Measurements from ENCODE around the gene TMPRSS11A.
A peak's percentile ranks its signal among the peaks of the same experiment; 100 is the strongest.

TMPRSS11A gene, protein sequence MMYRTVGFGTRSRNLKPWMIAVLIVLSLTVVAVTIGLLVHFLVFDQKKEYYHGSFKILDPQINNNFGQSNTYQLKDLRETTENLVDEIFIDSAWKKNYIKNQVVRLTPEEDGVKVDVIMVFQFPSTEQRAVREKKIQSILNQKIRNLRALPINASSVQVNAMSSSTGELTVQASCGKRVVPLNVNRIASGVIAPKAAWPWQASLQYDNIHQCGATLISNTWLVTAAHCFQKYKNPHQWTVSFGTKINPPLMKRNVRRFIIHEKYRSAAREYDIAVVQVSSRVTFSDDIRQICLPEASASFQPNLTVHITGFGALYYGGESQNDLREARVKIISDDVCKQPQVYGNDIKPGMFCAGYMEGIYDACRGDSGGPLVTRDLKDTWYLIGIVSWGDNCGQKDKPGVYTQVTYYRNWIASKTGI

DNA sequence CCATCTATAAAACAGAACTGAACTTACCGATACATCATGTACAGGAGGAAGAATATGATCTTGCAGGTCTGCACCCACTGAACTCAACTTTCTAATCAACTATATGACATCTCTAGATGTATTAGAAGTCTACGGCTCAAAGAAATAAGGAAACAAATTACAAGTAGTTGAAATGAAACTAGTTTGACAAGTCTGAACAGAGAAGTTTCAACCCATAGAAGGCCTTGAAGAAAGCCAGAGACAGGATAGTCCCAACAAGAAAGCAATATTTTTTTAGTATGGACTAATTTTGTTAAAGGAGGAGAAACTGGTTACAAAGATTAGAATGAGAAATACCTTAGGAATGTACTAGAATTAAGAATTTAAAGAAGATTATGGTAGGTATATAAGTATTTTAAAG, at the start of gene TMPRSS11A:
Gene TMPRSS11A, minus strand, starts transcription at position 138 of the 400 bp plus-strand sequence. Its CDS starts 100 bp downstream, at position 38.
- DNase-seq = no peak

DNA sequence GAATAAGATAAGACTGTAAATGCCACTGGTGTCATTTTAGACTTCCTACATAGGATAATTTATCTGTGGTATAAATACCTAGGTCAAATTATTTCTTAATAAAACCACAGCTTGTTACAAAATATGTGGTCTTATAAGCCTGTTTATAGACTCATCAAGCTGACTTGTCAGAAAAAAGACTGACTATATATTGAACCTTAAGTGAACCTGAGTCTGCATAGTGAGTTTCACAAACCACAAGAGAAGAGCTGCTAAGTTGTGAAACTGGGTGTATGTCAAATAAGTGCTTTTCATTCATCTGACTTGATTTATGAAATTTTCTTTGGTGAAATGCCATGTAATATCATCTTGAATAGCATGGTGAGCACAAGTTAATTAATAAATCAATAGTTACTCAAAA, 48.4 kb upstream of the TMPRSS11A start:
- DNase-seq = no peak

DNA sequence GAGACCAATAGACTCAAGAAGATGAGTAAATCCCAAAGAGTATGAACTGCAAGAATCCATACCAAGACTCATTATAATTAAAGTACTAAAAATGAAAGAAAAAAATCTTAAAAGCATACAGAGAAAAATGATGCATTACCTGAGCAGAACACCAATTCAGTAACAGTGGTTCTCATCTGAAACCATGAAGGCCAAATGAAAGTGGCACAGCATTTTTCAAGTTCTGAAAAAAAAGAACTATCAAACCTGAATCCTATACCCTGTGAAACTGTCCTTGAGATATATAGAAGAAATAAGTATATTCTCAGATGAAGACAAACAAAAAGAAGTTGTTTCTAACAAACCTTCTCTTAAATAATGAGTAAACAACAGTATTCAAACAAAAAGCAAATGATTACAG, 39.6 kb upstream of the TMPRSS11A start:
- DNase-seq = no peak

DNA sequence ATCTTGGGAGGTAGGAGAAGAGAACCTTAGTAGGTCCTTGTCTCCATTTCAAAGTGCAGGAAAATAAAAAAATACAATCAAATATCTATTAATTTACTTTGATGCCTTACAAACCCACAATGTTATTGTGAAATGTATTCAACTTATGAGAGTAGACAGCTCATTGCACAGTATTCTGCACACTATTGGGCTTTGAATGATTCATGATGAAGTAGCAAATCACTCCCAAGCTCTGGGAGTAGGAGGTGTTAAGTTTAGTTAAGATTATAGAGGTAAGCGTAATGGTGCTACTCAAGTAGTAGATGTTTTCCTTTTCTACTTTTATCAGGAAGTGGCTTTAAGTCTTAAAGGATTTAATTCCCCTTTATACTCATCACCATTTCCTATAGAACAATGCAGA, 32.8 kb upstream of the TMPRSS11A start:
- no peak for DNase-seq

DNA sequence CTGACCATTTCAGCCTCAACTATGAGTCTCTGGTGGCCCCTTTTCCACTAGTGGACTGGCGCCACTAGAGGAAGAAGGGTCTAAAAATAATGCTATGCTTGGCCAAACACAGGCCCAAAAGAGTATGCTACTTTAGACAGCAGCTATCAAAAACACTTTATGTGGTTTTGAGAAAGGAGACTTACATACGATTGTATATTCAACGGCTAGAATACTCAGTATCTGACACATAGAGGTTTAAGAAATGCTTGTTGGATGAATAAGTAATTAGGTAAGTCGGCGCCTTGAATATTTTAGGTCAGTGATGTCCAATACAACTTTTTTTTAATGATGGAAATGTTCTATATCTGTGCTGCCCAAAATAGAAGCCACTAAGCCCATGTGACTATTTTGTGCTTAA, 25.7 kb upstream of the TMPRSS11A start:
- DNase-seq = peak; percentile 19

DNA sequence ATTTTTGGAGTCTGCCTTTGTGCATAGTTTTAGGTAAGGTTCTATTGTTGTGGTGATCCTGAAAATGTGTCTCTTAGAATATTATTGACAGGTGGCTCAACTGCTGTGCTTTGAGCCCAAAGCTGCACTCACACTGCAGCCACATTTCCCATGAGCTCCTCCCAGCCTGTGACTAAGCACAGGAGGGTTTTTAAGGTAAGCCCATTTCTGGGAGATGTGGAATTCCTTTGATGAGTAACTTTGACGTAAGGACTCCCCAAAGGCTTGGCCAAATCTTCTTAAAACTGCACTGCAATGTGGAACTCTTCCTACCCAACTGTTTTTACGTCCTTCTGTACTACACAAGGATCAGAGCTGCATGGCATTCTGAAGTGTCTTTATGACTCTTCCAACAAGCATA, 20.0 kb upstream of the TMPRSS11A start:
- DNase-seq = peak; percentile 23

DNA sequence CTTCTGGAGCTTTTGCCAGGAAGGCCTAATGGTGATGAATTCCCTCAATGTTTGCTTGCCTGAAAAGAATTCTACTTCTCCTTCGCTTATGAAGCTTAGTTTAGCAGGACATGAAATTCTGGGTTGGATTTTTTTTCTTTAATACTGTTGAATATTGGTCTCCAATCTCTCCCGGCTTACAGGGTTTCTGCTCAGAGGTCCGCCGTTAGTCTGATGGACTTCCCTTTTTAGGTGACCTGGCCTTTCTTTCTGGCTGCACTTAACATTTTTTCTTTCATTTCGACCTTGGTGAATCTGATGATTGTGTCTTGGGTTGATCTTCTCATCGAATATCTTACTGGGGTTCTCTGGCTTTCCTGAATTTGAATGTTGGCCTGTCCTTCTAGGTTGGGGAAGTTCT, 17.2 kb upstream of the TMPRSS11A start:
- no peak for DNase-seq

DNA sequence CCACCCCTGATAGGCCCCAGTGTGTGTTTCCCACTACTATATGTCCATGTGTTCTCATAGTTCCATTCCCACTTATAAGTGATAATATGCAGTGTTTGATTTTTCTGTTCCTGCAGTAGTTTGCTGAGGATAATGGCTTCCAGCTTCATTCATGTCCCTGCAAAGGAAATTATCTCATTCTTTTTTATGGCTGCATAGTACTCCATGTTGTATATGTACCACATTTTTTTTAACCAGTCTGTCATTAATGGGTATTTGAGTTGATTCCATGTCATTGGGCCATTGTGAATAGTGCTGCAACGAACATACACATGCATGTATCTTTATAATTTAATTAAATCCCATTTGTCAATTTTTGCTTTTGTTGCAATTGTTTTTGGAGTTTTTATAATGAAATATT, 10.3 kb upstream of the TMPRSS11A start:
- DNase-seq = no peak

DNA sequence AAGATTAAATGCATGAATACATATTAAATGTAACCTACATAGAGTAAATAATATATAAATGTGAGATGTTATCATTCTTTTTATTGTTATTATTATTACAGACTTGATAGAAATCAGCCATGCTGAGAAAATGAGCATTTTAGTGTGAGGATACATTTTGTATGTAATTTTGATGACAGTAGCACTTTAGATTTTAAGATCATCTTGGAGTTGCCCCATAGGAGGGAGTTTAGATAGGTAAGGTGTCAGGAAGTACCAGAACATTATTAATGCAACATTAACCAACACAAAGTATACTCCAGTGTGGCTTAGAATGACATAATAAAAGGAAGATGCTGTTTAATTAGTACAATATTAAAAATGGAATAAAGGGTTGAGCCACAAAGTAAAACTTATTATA, 8.4 kb downstream of the TMPRSS11A start:
- no peak for DNase-seq

DNA sequence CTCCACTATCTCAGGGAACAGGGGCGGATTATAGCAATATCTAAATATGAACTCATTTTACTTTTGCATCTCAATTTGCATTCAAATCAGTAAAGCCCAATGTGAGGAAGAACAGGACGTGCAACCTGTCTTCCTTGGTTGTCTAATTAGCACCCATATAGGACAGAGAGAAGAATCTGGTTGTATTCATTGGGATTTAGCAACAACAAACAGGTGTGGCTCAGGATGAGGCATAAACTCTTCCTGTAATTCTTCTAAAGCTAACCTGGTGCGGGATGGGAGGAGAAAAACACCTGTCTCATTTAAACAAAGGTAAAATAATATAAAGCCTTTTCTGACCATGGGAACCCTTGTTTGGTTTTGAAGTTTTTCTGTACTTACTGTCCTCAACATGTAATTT, 22.2 kb downstream of the TMPRSS11A start:
- DNase-seq = no peak

DNA sequence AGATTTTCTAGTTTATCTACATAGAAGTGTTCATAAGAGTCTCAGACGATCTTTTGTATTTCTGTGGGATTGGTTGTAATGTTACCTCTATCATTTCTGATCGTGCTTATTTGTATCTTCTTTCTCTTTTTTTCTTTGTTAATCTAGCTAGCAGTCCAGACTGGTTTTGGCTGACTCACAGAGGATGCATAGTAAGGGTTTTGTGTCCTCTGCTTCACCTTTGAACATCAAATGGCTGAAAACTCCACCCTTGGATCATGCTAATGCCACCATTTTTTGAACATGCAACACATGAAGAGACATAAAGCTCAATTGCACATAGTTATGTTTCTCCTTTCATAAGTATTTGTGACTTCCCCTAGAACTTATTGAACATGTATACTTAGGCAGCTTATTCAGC, 22.8 kb downstream of the TMPRSS11A start:
- no peak for DNase-seq

DNA sequence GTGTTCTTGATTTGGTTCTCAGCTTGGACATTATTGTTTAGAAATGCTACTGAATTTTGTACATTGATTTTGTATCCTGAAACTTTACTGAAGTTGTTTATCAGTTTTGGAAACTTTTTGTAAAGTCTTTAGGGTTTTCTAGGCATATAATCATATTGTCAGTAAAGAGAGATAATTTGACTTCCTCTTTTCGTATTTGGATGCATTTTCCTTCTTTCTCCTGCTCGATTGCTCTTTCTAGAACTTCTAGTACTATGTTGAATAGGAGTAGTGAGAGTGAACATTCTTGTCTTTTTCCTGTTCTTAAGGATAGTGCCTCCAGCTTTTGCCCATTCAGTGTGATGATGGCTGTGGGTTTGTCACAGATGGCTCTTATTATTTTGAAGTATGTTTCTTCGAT, 24.1 kb downstream of the TMPRSS11A start:
- no peak for DNase-seq

DNA sequence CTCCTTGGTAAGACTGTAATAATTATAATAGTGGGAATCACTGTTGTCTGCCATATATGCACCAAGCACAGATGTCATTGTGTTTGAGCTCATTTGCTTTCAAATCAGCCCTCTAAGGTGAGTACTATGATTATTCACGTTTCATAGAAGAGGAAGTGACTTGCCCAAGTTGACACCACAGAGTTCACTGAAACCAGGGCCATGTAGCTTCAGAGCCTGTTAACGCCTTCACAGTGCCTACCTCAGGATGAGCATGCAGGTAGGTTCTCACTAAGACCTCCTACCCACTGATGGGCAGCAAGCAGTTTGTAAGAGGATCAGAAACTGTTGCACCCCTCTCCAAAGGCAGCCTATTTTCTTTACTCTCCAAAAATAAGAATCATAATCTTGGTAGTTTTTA, 27.4 kb downstream of the TMPRSS11A start:
- DNase-seq = no peak

DNA sequence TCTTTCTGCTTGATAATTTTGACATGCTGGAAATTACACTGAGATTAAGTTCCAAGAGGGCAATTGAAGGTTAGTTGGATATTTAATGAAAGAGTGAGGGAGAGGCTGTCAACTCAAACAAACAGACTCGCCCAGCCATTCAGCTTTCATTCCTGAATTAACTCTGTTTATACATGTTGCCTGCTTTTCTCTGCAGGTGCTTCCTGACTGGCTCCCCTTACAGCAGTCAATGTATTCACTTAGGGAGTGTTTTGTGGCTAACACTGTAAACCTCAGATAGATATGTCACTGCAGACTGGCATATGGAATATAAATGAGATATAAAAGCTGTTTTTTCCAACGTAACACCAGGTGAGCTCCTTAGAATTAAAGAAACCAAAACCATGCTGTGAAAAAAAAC, 28.7 kb downstream of the TMPRSS11A start:
- no peak for DNase-seq

DNA sequence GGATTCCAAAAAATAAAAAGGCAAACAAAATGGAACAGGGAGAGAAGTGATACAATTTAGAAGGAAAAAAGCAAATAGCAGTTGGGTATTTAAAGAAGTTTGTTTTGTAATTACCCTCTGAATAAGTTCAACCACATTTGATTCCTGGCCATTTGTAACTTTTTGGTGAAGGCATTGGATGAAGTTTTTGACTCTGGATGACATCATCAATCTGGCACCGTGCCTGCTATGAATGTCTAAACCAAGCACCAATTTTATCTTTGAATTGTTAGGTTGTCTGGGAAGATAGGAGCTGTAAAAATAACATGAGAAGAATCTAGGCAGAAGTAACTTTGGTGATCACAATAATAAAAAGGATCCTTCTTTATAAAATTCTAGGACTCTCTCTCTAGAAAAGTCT, 29.5 kb downstream of the TMPRSS11A start:
- peak; percentile 34 for DNase-seq

DNA sequence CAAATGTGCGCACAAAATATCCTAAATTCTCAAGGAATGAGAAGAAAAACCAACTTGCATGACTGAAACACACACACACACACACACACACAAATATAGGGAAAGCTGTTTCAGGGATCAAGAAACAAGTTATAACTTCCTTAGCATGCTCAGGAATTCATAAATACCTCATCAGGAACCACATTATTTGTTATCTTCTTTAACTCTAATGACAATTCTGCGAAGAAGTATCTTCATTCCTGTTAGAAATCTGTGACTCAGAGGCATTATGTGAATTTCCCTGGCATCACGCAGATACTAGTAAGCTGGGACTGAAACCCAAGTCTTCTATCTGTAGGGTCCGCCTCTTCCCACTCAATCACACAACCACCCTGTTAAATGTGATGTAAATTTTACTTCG, 30.3 kb downstream of the TMPRSS11A start:
- DNase-seq = peak; percentile 7

DNA sequence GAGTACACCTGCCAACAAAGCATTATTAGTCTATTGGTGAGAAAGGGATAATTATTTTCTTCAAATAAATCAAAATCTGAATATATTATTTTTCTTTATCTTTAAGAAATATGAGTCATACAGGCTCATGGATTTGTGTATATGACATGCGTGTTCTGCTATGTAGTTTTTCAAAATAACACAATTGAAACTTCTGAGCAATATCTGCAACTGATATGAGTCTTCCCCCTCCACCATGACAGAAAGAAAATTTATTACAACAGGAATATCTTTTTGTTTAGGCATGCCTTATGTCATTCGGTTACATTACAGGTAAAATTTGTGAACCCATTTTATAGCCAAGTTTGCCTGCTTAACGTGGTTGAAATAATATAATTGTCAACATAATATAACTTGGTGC, 32.0 kb downstream of the TMPRSS11A start:
- DNase-seq = no peak

DNA sequence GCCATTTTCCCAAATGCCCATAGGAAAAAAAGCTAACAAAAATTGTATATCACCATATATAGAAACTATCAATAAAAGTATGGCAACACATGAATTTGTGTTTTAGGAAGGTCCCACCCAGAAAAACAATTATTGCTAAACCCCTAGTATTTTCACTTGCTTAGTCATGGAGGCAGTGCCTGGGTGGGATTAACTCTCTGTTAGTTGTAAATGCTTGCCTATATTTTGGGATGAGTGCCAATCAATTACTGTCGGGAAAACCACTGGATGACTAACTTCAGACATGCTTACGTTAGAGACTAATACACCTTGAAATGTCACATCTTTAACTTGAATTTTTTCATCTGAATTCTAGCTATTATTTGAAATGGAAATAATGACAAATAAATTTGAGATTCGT, 33.9 kb downstream of the TMPRSS11A start:
- peak; percentile 87 for DNase-seq

DNA sequence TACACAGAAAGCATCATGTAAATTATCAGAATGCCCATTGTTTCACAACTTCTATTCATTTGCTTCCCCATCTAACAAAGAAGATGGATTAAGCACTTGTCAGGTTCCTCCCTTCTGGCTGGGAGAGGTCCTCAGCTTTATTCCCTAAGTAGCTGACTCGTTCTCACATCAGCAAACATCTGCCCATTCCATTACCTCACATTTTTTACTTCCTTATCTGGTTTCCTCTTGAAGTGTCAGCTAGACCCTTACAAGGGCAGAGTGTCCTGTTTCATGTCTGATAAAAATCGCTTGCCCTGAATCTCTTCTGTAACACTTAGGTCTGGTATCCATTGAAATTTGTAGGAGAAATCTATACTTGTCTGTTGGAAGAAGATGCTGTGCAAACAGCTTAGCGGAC, 34.7 kb downstream of the TMPRSS11A start:
- DNase-seq = no peak

DNA sequence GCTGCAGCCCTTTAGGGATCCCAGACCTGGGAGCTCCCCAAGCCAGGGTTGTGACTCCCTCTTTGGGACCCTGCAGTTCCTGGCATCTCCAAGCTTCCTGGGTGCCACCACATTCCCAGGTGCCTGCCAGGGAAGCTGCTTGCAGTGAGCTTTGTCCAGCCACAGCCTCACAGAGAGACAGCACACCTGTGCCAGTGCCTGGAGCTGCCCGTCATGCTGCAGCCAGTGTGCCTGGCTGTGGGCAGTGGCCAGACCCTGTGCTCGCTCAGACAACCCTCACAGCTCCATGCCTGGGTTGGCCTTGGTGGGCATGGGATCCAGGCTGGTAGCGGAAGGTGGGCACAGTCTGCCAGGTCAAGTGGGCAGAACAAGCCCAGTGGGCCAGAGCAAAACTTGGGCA, 36.0 kb downstream of the TMPRSS11A start:
- no peak for DNase-seq

DNA sequence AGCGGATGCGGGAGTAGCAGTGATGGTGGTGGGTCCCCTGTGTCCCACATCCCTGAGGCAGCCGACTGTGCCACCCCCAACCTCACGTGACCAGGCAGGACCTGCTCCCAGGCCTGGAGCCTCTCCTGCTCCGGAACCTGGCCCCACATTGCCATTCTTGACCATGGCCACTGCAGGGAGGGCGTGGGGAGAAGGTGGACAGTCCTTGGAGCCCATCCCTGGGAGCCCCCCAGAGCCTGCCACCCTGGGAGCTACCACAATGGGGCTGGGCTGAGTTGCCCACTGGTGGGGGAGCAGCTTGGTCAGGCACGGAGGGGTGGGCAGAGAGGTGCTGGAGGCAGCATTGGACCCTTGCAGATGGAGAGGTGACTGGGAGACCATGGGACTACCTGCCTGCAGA, 36.8 kb downstream of the TMPRSS11A start:
- no peak for DNase-seq

DNA sequence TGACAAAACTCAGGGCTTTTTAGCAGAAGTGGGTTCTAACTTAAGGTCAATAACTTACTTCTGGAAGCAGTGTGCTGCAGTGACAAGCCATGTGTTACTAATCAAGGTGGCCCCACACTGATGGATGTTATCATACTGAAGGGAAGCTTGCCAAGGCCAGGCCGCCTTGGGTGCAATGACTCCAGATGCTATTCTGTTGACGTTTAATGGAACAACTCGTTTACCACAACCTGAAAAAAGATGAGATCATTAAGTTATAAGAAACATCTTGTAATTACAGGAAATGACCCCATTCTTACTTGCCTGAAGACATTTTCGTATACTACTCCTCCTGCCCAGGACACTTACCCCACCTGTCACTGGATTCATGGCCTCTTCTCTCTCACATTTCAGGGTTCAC, 40.6 kb downstream of the TMPRSS11A start:
- peak; percentile 75 for DNase-seq

DNA sequence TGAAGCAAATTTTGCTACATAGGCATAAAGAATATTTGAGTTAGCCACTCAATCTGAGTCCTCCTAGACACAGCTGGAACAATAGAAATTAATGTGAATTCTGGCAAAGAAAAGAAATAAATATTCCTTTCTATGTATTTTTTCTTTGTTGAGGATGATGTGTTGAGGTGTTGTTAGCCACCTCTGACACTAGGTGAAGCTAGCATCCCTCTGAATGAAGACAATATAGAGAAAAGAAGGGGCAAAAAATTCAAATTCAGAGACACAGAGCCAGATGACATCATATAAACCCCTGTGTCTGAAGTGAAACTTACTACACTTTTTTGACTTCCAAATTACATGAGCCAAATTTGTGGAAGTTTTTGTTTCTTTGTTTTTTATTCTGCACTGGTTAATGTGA, 44.9 kb downstream of the TMPRSS11A start:
- peak; percentile 9 for DNase-seq

DNA sequence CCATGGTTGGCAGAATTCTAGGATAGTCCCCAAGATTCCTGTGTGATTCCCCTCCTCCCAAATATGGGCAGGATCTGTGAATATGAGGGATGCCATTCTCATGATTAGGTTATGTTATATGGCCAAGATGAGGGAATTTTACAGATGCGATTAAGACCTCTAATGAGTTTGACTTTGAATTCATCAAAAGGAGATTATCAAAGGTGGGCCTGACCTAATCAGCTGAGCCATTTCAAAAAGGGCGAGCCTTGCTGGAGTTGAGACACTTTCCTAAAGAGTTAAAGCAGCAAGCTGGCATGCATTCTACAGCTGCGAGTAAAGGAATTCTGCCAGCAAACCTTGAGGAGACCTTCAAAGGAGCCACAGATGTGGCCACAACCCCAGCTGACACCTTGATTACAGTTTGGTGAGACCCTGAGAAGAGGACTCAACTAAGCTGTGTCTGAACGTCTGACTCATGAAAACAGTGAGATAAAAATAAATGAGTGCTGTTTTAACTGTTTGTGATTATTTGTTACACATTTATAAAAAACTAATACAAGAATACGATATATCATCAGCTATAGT, 47.8 kb downstream of the TMPRSS11A start:
- peak; percentile 11 for DNase-seq

DNA sequence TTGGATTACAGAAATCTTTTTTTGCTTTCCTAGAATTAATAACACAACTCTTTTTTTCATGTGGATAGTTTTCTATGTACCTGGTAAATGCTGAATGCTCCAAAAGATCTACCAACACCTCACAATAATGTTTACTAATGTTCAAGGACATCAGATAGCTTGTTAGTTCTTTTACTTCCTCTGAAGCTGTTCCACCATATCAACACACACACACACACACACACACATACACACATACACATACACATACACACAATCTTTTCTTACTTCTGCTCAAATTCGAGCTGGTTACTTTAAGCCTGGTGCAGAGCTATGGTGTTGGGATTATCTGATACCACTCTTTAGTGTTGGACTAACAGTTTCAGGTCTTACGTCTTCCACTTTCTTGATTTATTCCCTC, 51.2 kb downstream of the TMPRSS11A start:
- no peak for DNase-seq
